HG02571 (cell line): Measurements from ENCODE around the gene PLEKHN1.
"Not testable (repeated sequence)": the region's sequence is repeated elsewhere in the genome, so short reads cannot be mapped to it uniquely, and the experiment has no call there.

ENCODE experiments used
- ATAC-seq: cut with Tn5 transposase; IDR thresholded peaks from one replicate; pipeline ENCODE4 v1.9.1; 2021; ENCODE audit warnings: mild to moderate bottlenecking, moderate library complexity; ENCODE audit not compliant: unreplicated experiment

PLEKHN1 gene

GRCh38 chr1:991275-991674 lies 25.0 kb downstream of the PLEKHN1 start:
- ATAC-seq: not testable (repeated sequence)

DNA sequence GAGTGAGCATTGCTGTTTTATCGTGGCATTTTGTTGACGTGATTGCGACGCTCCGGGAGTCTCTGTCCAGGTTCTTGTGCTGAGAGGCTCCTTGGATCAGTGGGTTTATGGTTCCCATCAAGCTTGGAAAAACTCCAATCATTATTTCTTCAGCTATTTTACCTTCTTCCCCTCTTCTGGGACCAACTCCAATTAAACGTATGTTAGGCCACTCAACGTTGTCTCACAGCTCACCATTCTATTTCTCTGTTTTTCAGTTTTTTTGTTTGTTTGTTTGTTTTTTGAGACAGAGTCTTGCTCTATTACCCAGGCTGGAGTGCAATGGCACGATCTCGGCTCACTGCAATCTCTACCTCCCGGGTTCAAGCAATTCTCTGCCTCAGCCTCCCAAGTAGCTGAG lies 25.6 kb downstream of the PLEKHN1 start:
- ATAC-seq: no peak

DNA sequence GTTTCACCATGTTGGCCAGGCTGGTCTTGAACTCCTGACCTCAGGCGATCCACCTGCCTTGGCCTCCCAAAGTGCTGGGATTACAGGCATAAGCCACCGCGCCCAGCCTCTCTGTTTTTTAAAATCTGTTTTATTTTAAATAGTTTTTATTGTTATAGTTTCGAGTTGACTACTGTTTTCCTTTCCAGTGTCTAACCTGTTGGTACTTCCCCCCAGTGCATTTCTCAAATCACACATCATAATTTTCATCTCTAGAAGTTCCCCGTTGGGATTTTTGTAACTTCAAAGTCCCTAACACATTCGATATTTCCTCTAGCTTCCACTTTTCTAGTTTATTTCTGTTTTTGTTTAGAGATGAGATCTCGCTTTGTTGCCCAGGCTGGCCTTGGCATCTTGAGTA lies 26.1 kb downstream of the PLEKHN1 start:
- ATAC-seq: no peak

DNA sequence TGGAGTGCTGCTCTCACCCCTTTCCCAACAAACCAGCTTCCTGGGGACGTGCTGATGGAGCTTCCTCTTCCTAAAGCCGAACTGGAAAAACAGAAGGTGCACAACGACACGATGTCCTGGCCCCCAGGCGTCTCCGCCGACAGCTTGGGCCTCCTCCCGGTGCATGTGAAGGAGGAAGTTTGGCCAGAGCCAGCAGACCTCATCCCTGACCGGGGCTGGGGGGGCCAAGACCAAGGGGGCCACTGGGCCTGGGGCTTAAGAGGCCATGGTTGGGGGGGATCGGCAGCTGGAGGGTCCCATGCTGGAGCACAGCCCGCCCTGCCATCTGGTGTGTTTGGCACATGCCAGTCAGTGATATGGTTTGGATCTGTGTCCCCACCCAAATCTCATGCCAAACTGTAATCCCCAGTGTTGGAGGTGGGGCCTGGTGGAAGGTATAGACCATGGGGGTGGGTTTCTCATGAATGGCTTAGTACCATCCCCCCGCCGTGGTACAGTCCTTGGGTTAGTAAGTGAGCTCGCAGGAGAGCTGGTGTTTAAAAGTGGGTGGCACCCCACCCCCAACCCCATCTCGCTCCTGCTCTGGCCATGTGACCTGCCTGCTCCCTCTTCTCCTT lies 27.2 kb downstream of the PLEKHN1 start:
- ATAC-seq: no peak

DNA sequence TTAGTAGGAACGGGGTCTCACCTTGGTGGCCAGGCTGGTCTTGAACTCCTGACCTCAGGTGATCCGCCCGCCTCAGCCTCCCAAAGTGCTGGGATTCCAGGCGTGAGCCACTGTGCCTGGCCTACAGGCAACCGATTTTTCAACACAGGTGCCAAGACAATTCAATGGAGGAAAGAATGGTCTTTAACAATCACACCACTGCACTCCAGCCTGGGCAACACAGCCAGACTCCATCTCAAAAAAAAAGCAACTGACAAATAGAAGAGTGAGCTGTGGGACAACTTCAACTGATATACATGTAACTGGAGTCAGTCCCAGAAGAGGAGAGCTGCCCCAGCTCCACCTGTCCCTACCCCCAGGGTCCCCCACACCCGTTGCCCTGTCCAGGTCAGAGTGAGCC lies 28.3 kb downstream of the PLEKHN1 start:
- not testable (repeated sequence) for ATAC-seq

- no peak for ATAC-seq
These were observed 29.7 kb downstream of the PLEKHN1 start for GRCh38 chr1:995665-996633.

GRCh38 chr1:996851-997712 lies 30.8 kb downstream of the PLEKHN1 start:
- ATAC-seq: no peak

DNA sequence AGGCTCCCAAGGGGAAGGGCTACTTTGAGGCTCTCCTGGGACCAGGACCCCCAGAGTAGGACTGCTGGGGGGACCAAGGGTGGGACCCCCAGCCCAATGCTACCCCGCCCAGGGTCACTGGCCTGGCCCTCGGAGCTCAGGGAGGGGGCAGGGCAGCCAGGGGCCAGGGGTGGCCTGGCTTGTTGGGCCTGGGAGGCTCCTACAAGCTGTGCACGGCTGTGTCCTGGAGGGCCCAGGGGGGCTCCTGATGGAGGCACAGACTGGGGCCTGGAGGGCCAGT lies 31.4 kb downstream of the PLEKHN1 start:
- no peak for ATAC-seq

DNA sequence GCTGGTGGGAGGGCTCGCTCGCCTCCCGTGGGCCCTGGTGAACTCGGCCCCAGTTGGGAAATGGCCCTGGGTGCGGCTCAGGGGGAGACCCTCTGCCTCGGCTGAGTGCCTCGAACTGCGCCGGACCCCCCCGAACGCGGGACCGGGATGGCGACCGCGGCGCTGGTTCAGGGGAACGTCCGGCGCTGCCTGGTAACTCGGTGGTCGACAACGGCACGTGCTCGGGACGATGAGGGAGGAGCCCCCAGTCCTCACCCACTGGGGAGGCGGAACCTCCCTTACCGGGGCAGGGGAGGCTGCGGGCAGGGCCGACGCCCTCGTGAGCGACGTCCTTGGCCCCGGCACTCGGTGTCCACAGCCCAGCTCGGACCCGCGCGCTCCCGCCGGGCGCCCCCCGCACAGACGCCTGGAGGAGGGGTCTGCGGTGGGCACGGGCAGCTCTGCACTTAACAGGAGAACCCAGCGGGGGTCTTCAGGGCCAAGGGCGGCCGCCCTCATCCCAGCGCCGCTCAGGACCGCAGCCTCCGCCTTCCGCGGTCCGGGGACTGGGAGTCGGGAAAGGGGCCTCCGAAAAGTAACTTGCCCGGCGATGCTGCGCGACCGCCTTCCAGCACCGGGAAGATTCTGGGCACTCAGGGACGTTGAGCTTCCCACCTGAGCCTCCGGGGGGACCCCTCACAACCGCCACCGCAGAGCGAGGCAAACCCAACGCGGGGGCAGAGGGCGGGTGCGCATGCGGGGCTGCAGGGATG lies 31.9 kb downstream of the PLEKHN1 start:
- ATAC-seq: no peak

GRCh38 chr1:998745-998994 lies 32.4 kb downstream of the PLEKHN1 start:
- no peak for ATAC-seq

- no peak for ATAC-seq
These were observed 32.9 kb downstream of the PLEKHN1 start for GRCh38 chr1:998995-999724.

DNA sequence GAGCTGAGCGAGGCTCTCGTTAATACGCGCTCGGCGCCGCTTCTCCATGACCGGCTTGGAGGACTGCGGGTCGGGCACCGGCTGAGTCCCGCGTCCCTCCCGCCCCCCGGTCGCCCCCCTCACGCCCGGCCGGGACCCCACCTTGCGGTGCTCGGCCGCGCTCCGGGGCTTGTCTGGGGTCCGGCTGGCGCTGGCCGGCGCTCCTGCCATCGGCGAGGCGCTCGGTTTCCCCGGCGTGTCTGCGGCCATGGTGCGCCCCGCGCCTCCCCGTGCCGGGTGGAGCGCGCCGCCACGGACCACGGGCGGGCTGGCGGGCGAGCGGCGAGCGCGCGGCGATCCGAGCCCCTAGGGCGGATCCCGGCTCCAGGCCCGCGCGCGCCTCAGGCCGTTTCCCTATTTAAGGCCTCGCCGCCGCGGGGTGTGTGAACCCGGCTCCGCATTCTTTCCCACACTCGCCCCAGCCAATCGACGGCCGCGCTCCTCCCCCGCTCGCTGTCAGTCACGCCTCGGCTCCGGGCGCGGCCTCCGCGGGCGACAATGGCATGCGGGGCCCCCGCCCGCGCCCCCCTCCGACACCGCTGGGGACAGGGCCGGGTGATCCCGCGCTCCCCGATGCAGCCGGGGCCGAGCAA lies 33.6 kb downstream of the PLEKHN1 start, which contains the start of gene HES4:
HES4 (minus strand) TSS at position 373 of the 632 bp plus-strand sequence; CDS start at position 249, 124 bp downstream.
- ATAC-seq: no peak

- ATAC-seq: no peak
These were observed 34.2 kb downstream of the PLEKHN1 start for GRCh38 chr1:1000357-1001056.

DNA sequence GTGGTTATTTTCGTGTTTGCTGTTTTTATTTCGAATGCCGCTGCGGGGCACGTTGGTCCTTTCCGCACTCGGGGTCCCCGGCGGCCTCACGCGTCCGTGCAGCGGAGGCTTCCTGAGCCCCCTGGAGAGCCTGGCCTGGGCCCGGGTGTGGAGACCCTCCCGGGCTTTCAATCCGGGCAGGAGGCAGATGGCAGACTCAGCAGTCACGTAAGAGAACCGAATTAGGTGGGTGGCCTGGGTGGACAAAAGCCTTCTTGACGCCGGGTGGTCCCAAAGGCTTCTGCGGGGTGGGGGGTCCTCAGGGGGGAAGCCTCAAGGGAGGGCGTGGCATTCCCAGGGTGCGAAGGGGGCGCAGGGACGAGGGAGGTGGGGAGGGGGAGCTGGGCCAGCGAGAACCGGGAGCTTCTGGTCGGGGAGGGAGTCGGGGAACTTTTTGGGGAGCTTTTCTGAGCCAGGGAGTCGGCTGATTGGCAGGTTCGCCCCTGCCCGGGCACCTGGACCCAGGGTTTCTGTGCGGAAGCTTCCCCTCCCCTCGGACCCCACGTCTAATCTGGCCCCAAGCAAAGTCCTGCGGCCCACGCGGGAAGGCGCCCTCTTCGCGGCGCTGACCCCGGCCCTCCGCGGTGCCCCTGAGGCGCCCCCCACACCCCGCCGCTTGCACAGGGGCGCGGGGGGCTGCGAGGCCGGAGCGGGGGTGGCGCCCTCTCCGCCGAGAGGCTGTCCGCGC lies 34.9 kb downstream of the PLEKHN1 start:
- no peak for ATAC-seq

DNA sequence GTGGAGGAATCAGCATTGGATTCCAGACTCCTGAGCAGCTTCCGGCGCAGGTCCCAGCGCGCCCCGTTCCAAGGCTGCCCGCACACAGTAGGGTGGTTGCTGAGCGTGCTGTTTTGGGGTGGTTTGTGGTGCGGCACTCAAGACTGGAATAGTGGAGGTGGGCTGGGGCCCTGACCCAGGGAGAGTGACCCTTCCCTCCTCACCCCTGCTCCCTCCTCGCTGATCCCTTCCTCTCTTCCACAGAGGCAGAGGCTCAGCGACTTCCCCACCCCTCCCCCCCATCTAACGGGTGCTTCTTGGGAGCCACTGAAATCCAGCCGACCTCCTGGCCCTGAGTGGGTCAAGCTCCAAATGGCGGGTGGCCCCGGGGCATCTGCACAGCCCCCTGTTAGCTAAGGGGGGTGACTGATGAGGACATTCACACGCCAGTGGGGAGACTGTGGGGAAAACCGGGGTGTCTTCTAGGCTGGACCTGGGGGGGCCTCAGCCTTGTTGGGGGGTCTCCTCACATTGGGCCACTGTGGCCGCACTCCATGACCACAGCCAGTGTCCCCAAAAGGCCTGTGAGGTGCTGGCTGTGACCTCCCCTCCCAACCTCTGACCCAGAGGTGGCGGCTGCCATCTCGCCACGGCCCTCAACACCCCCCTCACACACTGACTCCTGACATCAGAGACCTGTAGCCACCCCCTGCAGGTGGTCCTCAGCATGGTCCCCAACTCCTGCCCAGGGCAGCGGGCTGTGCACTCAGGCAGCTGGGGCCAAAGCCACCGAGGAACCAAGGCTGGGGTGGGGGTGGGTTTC lies 37.5 kb downstream of the PLEKHN1 start:
- no peak for ATAC-seq

- no peak for ATAC-seq
These were observed 38.1 kb downstream of the PLEKHN1 start for GRCh38 chr1:1004420-1004779.

- no peak for ATAC-seq
These were observed 38.8 kb downstream of the PLEKHN1 start for GRCh38 chr1:1004780-1005697.
